ENCODE results near the gene COQ10A. TPM values are rescaled to one million over a fixed set of nuclear protein-coding genes. Genes with fewer than 3 reads are reported as not detected.

The COQ10A gene
- total RNA-seq, 1 experiment from 2014 or later, result 26.1 TPM

DNA sequence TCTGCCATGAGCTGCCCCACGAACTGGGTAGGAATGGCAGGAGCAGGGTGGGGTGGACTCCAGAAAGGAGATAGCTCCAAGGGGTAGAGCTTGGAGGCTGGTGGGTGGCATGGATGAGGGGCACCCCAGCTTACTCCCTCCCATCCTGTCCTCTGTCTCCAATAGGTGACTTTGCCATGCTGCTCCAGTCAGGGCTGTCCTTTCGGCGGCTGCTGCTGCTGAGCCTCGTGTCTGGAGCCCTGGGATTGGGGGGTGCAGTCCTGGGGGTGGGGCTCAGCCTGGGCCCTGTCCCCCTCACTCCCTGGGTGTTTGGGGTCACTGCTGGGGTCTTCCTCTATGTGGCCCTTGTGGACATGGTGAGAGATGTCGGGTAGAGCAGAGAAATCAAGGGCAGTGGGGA, 29.8 kb upstream of the COQ10A start:
- H3K27me3 Mint-ChIP-seq (ENCODE audit: low read depth), result peaks cover 13% of the 10 kb centered on the region
- Histone ChIP-seq H3K4me1 (ENCODE audit: insufficient read depth, low read length) (no peaks in the 10 kb centered on the region), H2BK120ac (ENCODE audit: low read depth, low read length, poor library complexity, severe bottlenecking) (no peak overlapping the region), H3K23ac (ENCODE audit: insufficient read length, low read depth, low read length) (no peak overlapping the region), H3K4me2 (ENCODE audit: insufficient read depth, insufficient read length, low read length) (no peak overlapping the region), H3T11ph (ENCODE audit: low read length) (no peak overlapping the region), H2BK5ac (ENCODE audit: insufficient read length, low read length) (no peak overlapping the region), H3K4ac (ENCODE audit: low read depth, low read length) (no peak overlapping the region), H4K20me1 (ENCODE audit: control insufficient read depth, insufficient read depth, insufficient read length) (no peaks in the 10 kb centered on the region), H3K27me3 (ENCODE audit: insufficient read depth, low read length) (no peaks in the 10 kb centered on the region), H3K9ac (ENCODE audit: extremely low read depth, insufficient read length, low read length) (no peak overlapping the region), H2AFZ (ENCODE audit: low read length) (no peak overlapping the region), H3K14ac (ENCODE audit: insufficient read depth, low read length) (no peak overlapping the region), H3K9me3 (ENCODE audit: control insufficient read depth, low read depth, low read length) (no peaks in the 10 kb centered on the region), H2BK20ac (ENCODE audit: low read depth, low read length, poor library complexity, severe bottlenecking) (no peak overlapping the region), H3K56ac (ENCODE audit: insufficient read length, low read depth, low read length) (no peak overlapping the region), H2AK5ac (ENCODE audit: insufficient read length, low read length) (no peak overlapping the region), H3K27ac (ENCODE audit: insufficient read length, low read depth, low read length) (no peak overlapping the region), H4K8ac (replicated peaks; ENCODE audit: insufficient read length, low read depth, low read length) (no peak overlapping the region), H3K79me2 (ENCODE audit: insufficient read depth, low read length) (no peaks in the 10 kb centered on the region), H4K5ac (ENCODE audit: insufficient read length, low read depth, low read length) (no peak overlapping the region), H2BK12ac (ENCODE audit: insufficient read length, low read depth, low read length) (no peak overlapping the region), H3K23me2 (ENCODE audit: insufficient read length, low read depth, low read length, poor library complexity, severe bottlenecking) (no peaks in the 10 kb centered on the region), H3K18ac (ENCODE audit: insufficient read length, low read depth, low read length) (no peak overlapping the region), H3K79me1 (ENCODE audit: insufficient read depth, low read depth, low read length, poor library complexity, severe bottlenecking) (no peaks in the 10 kb centered on the region), H2BK15ac (ENCODE audit: low read depth, low read length) (no peak overlapping the region), H4K91ac (ENCODE audit: insufficient read length, low read depth, low read length) (no peak overlapping the region)
- no CpG with 5 or more reads among the region's 5 CpGs for WGBS (ENCODE audit: extremely low coverage, insufficient read length, low lambda C conversion rate)
- no peaks in the 10 kb centered on the region for H3K9me3 Mint-ChIP-seq
- H3K4me1 Mint-ChIP-seq, result peaks cover 2 to 10% of the 10 kb centered on the region in 2 experiments; a peak in 1 of 4 replicates
- DNase-seq, result no peak
- no peak overlapping the region; a peak in 1 of 7 replicates for H3K27ac Mint-ChIP-seq
- no peak overlapping the region for H3K4me3 Mint-ChIP-seq
- TF ChIP-seq CTCF (conservative IDR thresholded peaks at IDR 0.05), result no peak
- peaks cover 20 to 31% (median 27%) of the 10 kb centered on the region in 3 experiments; a peak in 6 of 7 replicates for H3K36me3 Mint-ChIP-seq (ENCODE audit: insufficient read depth in 1 of 3, low read depth in 3 of 3)
